HUES6 (cell line): ENCODE measurements around the gene PRKD3.
A peak's percentile ranks its signal among the peaks of the same experiment; 100 is the strongest.

Experiments used
- H3K27ac ChIP-seq: 2 replicates; pipeline ENCODE4 v1.7.0; 2013; ENCODE audit warnings: low read depth, mild to moderate bottlenecking, low read length, inconsistent platforms
- H3K27me3 ChIP-seq: 2 replicates; pipeline ENCODE4 v1.6.1; 2013; ENCODE audit warnings: low read length; ENCODE audit not compliant: control insufficient read depth, insufficient read depth
- H3K36me3 ChIP-seq: 2 replicates; pipeline ENCODE4 v1.6.1; 2013; ENCODE audit warnings: low read length; ENCODE audit not compliant: control insufficient read depth, insufficient read depth
- H3K4me1 ChIP-seq: 2 replicates; pipeline ENCODE4 v1.6.1; 2013; ENCODE audit warnings: low read length; ENCODE audit not compliant: control insufficient read depth, insufficient read depth
- H3K4me3 ChIP-seq: 2 replicates; pipeline ENCODE4 v1.5.1; 2013; ENCODE audit warnings: low read depth, low read length
- H3K9ac ChIP-seq: one replicate; pipeline ENCODE4 v1.6.1; 2013; ENCODE audit warnings: mild to moderate bottlenecking, low read length
- H3K9me3 ChIP-seq: 2 replicates; pipeline ENCODE4 v1.6.1; 2013; ENCODE audit warnings: low read depth, low read length; ENCODE audit not compliant: control insufficient read depth, insufficient read depth

PRKD3 gene

GRCh38 chr2:37326285-37326684 lies 1.7 kb upstream of the PRKD3 start:
- Histone ChIP-seq H3K27me3 (peaks cover 12% of the 10 kb centered on the region), H3K4me3 (no peak overlapping the region), H3K9ac (no peak overlapping the region), H3K9me3 (no peaks in the 10 kb centered on the region), H3K36me3 (no peaks in the 10 kb centered on the region), H3K27ac (no peak overlapping the region), H3K4me1 (peaks cover 17% of the 10 kb centered on the region)

GRCh38 chr2:37325625-37326071 lies 1.0 kb upstream of the PRKD3 start:
- Histone ChIP-seq H3K27ac (no peak overlapping the region), H3K9me3 (no peaks in the 10 kb centered on the region), H3K4me3 (peak overlapping the region; percentile 98), H3K27me3 (peaks cover 12% of the 10 kb centered on the region), H3K9ac (no peak overlapping the region), H3K4me1 (peaks cover 19% of the 10 kb centered on the region), H3K36me3 (no peaks in the 10 kb centered on the region)

GRCh38 chr2:37324536-37324785 lies 172 bp downstream of the PRKD3 start:
- no peaks in the 10 kb centered on the region for H3K36me3 ChIP-seq
- no peaks in the 10 kb centered on the region for H3K9me3 ChIP-seq
- peaks cover 20% of the 10 kb centered on the region for H3K4me1 ChIP-seq
- peak overlapping the region; percentile 70 for H3K9ac ChIP-seq
- H3K27ac ChIP-seq, result no peak overlapping the region
- peak overlapping the region; percentile 98 for H3K4me3 ChIP-seq
- H3K27me3 ChIP-seq, result peaks cover 12% of the 10 kb centered on the region

DNA sequence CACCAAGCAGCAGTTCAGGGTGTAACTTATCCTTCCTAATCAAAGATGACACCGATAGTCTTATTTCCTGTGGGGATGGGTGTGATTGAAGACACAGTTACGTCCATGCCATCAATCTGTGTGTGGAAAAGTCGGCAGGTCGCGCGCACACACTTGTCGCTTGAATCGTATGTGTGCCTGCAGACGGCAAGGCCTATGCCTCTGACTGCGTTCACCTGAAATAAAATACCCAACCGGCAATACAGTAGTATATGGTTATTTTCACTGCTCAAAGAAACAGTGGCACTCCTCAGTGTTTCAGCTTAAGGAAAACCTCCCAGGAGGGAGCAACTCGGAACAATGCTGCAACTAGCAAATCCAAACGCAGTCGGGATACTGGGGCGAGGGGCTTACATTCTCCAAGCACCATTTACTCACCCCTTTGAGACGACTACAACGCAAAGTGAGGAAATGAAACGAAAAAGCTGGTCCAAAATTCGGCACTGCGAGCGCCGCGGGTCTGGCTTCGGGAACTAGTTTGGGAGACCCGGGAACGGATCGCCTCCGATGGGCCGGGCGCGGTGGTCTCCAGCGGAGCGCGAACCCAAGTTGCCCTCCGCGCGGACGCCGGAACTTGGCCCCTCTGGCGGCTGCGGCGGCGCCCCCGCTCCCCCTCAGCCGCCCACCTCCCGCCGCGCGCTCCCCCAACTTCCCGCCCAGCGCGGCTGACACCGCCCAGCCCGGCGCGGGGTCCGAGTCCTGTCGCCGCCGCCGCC lies 675 bp downstream of the PRKD3 start:
- H3K4me1 ChIP-seq, result peaks cover 24% of the 10 kb centered on the region
- no peaks in the 10 kb centered on the region for H3K9me3 ChIP-seq
- H3K27me3 ChIP-seq, result peaks cover 12% of the 10 kb centered on the region
- peak overlapping the region; percentile 98 for H3K4me3 ChIP-seq
- no peaks in the 10 kb centered on the region; the same call in 1 of the 2 replicates for H3K36me3 ChIP-seq
- H3K9ac ChIP-seq, result peak overlapping the region; percentile 88
- H3K27ac ChIP-seq, result peak overlapping the region; percentile 75; the same call in 1 of the 2 replicates

DNA sequence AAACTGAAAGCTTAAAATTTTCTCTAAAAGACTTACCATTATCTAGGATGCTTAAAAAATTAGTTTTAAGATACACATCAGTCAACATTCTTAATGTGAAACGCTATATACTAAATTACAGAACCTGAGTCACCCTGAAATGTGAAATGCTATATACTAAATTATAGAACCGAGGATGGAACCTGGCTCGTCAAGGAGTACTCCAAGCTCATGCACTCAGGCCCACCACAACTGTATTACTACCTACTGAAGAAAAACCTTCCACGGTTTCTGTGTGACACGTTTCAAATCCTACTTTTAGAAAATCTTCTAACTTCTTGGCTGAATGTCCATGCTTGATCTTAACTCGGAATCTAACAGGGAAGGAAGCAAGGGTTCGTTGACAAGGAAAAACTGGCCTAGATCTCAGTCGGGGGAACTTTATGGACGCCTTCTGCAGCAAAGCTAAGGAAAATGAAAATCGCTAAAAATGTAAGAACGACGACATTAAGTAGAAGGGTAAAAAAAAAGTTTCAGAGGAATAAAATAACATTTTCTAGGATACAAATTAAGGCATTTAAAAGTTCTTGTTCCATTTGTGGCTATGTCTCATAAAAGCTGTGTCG lies 1.4 kb downstream of the PRKD3 start:
- peak overlapping the region; percentile 98 for H3K4me3 ChIP-seq
- peak overlapping the region; percentile 88 for H3K9ac ChIP-seq
- no peak overlapping the region for H3K27ac ChIP-seq
- H3K36me3 ChIP-seq, result no peaks in the 10 kb centered on the region; the same call in 1 of the 2 replicates
- H3K4me1 ChIP-seq, result peaks cover 31% of the 10 kb centered on the region
- H3K27me3 ChIP-seq, result peaks cover 12% of the 10 kb centered on the region
- no peaks in the 10 kb centered on the region for H3K9me3 ChIP-seq

- Histone ChIP-seq H3K4me3 (peak overlapping the region; percentile 98; the same call in 1 of the 2 replicates), H3K4me1 (peaks cover 33% of the 10 kb centered on the region), H3K36me3 (no peaks in the 10 kb centered on the region; the same call in 1 of the 2 replicates), H3K27ac (no peak overlapping the region), H3K9me3 (no peaks in the 10 kb centered on the region), H3K9ac (no peak overlapping the region), H3K27me3 (peaks cover 12% of the 10 kb centered on the region)
Observed at GRCh38 chr2:37322368-37322767, 2.3 kb downstream of the PRKD3 start.

DNA sequence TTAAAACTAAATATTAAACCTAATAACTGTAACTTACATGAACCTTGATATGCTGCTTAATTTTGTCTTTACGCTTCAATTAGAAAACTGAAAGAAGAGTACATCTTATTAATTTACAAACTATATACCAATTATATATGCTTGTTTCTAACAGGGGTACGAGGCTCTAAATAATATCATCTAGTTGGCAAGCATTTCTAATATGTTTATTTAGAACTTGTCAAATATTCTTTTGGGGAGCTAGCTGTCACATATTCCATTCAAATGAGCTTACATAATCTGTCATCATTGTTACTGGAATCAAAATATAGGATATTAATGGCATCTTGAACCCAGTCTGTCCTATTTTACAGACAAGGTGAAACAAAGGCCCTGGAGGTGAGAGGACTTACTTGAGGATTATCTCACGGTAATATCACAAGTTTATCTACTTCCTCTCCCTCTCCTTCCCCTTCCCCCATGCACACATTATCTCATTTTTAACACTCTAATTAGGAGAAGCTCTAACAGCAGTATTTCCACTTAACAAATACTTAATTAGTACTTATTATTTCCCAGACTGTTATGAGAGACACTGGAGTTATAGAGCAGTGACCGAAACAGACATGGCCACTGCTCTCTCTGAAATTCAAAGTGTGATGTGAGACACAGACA lies 3.5 kb downstream of the PRKD3 start:
- Histone ChIP-seq H3K9ac (no peak overlapping the region), H3K36me3 (peaks cover 5% of the 10 kb centered on the region; the same call in 1 of the 2 replicates), H3K4me3 (peak overlapping the region; percentile 20; the same call in 1 of the 2 replicates), H3K4me1 (peaks cover 33% of the 10 kb centered on the region), H3K27ac (no peak overlapping the region), H3K27me3 (peaks cover 12% of the 10 kb centered on the region), H3K9me3 (no peaks in the 10 kb centered on the region)

GRCh38 chr2:37319754-37320609 lies 4.7 kb downstream of the PRKD3 start:
- H3K27me3 ChIP-seq, result peaks cover 2% of the 10 kb centered on the region
- H3K9me3 ChIP-seq, result no peaks in the 10 kb centered on the region
- peaks cover 8% of the 10 kb centered on the region; the same call in 1 of the 2 replicates for H3K36me3 ChIP-seq
- H3K4me3 ChIP-seq, result no peak overlapping the region
- no peak overlapping the region for H3K27ac ChIP-seq
- no peak overlapping the region for H3K9ac ChIP-seq
- H3K4me1 ChIP-seq, result peaks cover 39% of the 10 kb centered on the region

- Histone ChIP-seq H3K9ac (no peak overlapping the region), H3K9me3 (no peaks in the 10 kb centered on the region), H3K4me3 (no peak overlapping the region), H3K4me1 (peaks cover 39% of the 10 kb centered on the region), H3K27ac (no peak overlapping the region), H3K36me3 (peaks cover 8% of the 10 kb centered on the region; the same call in 1 of the 2 replicates), H3K27me3 (no peaks in the 10 kb centered on the region)
Observed at GRCh38 chr2:37318401-37318800, 6.2 kb downstream of the PRKD3 start.

DNA sequence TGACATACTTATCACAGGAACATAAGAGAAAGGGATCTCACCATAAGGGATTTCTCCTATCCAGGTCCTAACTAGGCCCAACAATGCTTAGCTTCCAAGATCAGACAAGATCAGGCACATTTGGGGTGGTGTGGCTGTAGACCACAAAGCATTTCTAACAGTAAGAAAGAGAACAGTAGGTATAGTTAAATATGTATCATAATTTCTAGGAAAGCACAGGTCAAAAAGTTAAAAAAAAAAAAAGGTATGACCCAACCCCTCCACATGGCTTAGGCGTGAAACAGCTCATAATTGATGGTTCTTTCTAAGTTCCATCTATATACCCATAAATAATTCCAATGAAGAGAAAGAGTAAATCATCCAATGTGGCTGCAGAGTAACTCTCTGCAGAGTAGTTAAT lies 6.9 kb downstream of the PRKD3 start:
- Histone ChIP-seq H3K27me3 (no peaks in the 10 kb centered on the region), H3K36me3 (peaks cover 8% of the 10 kb centered on the region; the same call in 1 of the 2 replicates), H3K4me1 (peaks cover 35% of the 10 kb centered on the region), H3K9ac (no peak overlapping the region), H3K27ac (no peak overlapping the region), H3K4me3 (no peak overlapping the region), H3K9me3 (no peaks in the 10 kb centered on the region)
